Measurements from ENCODE around the gene ALLC.

The ALLC gene

DNA sequence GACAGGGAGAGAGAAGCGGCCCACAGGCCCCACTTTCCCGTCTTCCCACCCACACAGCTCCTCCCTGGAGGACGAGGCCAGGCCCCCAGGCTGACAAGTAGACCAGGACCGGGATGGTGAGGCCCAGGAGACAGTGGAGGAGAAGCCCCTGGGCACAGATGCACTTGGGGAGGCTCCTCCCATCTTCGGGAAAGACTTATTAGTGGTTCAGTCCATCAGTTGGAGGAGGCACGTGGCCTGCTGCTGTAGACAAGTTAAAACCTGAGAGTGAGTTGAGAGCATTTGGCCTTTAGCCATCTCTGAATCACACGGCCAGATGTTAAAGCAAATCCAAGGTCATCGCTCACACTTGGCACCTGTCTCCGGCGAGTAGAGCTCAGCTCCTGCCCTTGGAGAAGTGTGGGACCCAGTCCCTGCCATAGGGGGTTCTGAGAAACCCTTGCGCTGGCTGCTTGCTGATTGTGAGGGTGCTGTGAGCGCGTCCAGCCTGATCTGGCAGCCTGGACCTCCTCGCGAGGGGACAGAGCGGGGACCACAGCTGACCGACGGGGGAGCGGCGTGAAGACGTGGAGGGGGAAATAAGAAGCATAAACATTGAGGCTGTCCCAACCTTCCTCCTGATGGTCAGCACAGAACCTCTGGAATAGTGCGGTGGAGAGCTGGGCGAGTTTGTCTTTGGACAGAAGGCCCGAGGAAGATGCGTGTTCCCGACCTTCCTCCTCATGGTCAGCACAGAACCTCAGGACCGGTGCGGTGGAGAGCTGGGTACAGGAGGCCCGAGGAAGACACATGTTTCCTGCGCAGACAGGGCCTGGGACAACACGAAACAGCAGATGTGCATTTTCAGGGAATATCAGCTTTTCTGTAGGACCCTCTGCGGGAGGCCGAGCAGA lies 24.7 kb upstream of the ALLC start:
- Histone ChIP-seq H3K9ac (ENCODE audit: low read length) (no peak overlapping the region), H3K27me3 (ENCODE audit: low read length) (no peaks in the 10 kb centered on the region), H3K79me2 (ENCODE audit: insufficient read depth, low read length) (no peaks in the 10 kb centered on the region), H4K20me1 (ENCODE audit: low read depth, low read length) (no peaks in the 10 kb centered on the region), H3K4me3 (ENCODE audit: insufficient read depth, low read length, poor library complexity, severe bottlenecking) (no peak overlapping the region), H3K36me3 (ENCODE audit: low read length) (no peaks in the 10 kb centered on the region), H3K27ac (ENCODE audit: low read depth, low read length) (no peak overlapping the region), H3K4me2 (ENCODE audit: low read depth, low read length, poor library complexity, severe bottlenecking) (no peak overlapping the region), H2AFZ (ENCODE audit: low read depth, low read length, severe bottlenecking) (no peak overlapping the region), H3K9me3 (ENCODE audit: insufficient read depth, low read length) (no peaks in the 10 kb centered on the region), H3K9me2 (replicated peaks; ENCODE audit: insufficient read depth, low read length) (no peaks in the 10 kb centered on the region), H3F3A (ENCODE audit: insufficient read depth) (no peaks in the 10 kb centered on the region)
- TF ChIP-seq, protein P1, sequence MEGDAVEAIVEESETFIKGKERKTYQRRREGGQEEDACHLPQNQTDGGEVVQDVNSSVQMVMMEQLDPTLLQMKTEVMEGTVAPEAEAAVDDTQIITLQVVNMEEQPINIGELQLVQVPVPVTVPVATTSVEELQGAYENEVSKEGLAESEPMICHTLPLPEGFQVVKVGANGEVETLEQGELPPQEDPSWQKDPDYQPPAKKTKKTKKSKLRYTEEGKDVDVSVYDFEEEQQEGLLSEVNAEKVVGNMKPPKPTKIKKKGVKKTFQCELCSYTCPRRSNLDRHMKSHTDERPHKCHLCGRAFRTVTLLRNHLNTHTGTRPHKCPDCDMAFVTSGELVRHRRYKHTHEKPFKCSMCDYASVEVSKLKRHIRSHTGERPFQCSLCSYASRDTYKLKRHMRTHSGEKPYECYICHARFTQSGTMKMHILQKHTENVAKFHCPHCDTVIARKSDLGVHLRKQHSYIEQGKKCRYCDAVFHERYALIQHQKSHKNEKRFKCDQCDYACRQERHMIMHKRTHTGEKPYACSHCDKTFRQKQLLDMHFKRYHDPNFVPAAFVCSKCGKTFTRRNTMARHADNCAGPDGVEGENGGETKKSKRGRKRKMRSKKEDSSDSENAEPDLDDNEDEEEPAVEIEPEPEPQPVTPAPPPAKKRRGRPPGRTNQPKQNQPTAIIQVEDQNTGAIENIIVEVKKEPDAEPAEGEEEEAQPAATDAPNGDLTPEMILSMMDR (IDR thresholded peaks at IDR 0.05; ENCODE audit: insufficient read depth, low read length, poor library complexity, severe bottlenecking), result no peak
- TF ChIP-seq EZH2phosphoT487 (conservative IDR thresholded peaks at IDR 0.05; ENCODE audit: low read length), result no peak

DNA sequence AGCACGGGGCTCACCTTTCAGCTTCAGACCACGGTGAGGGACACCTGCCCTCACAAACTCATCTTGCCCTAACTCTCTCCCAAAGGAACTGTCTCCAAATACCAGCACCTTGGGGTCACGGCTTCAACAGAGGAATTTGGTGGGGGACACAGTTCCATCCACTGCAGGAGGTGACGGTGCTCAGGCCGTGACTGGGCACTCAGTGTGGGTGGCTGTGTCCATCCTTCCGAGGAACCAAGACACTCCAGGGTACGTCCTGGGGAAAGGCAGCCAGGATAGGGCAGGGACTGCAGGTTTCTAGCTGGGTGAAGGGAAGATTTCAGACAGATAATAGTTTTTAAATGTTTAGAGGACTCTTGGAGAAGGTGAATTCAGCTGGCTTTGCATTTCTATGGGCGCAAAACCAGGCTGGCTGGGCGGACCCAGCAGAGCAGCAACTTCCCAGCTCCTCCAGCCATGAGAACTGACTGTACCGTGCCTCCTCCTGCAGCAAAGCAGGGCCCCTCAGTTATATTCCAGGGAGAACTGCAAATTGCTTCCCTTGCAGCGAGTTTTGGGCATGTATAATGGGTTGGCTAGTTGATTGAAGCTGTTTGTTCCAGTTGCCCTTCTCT lies 23.9 kb upstream of the ALLC start:
- Histone ChIP-seq H3K79me2 (ENCODE audit: insufficient read depth, low read length) (no peaks in the 10 kb centered on the region), H3K4me3 (ENCODE audit: insufficient read depth, low read length, poor library complexity, severe bottlenecking) (no peak overlapping the region), H3K9ac (ENCODE audit: low read length) (no peak overlapping the region), H3K9me3 (ENCODE audit: insufficient read depth, low read length) (no peaks in the 10 kb centered on the region), H2AFZ (ENCODE audit: low read depth, low read length, severe bottlenecking) (no peak overlapping the region), H3F3A (ENCODE audit: insufficient read depth) (no peaks in the 10 kb centered on the region), H3K27me3 (ENCODE audit: low read length) (no peaks in the 10 kb centered on the region), H3K9me2 (replicated peaks; ENCODE audit: insufficient read depth, low read length) (no peaks in the 10 kb centered on the region), H3K4me2 (ENCODE audit: low read depth, low read length, poor library complexity, severe bottlenecking) (no peak overlapping the region), H3K27ac (ENCODE audit: low read depth, low read length) (no peak overlapping the region), H3K36me3 (ENCODE audit: low read length) (no peaks in the 10 kb centered on the region), H4K20me1 (ENCODE audit: low read depth, low read length) (no peaks in the 10 kb centered on the region)
- TF ChIP-seq EZH2phosphoT487 (conservative IDR thresholded peaks at IDR 0.05; ENCODE audit: low read length), result no peak
- TF ChIP-seq, protein P1 (IDR thresholded peaks at IDR 0.05; ENCODE audit: insufficient read depth, low read length, poor library complexity, severe bottlenecking), result no peak

DNA sequence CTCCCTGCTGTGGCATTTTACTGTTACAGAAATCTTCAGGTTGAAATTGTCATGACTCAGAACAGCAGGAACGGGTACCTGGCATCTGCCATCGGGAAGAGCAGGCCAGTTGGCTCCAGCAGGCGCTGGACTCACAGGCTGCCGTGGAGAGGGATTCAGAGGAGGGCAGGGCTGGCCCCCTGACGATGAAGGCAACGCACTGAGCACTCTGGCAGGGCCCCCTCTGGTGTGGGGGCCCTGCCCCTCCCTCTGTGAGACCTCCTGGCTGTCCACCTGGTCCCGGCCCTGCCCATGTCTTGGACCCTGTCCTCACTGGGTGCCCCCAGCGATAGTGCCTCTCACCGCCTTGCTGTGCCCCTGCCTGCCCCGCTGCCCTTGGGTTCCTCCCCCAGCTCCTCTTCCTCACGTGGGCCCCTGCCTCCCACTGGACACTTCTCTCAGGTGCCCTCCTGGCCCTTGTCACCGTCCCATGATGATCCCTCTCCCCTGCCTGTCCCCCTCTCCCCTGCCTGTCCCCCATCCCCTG lies 23.3 kb upstream of the ALLC start:
- H3K9me3 ChIP-seq (ENCODE audit: insufficient read depth, low read length), result no peaks in the 10 kb centered on the region

More for the DNA sequence above, 23.3 kb upstream of the ALLC start:
- TF ChIP-seq, protein P1 (IDR thresholded peaks at IDR 0.05; ENCODE audit: insufficient read depth, low read length, poor library complexity, severe bottlenecking), result no peak
- no peak for TF ChIP-seq EZH2phosphoT487 (conservative IDR thresholded peaks at IDR 0.05; ENCODE audit: low read length)
- Histone ChIP-seq H3K27ac (ENCODE audit: low read depth, low read length) (no peak overlapping the region), H3F3A (ENCODE audit: insufficient read depth) (no peaks in the 10 kb centered on the region), H4K20me1 (ENCODE audit: low read depth, low read length) (no peaks in the 10 kb centered on the region), H3K27me3 (ENCODE audit: low read length) (no peaks in the 10 kb centered on the region), H3K4me3 (ENCODE audit: insufficient read depth, low read length, poor library complexity, severe bottlenecking) (no peak overlapping the region), H2AFZ (ENCODE audit: low read depth, low read length, severe bottlenecking) (no peak overlapping the region), H3K79me2 (ENCODE audit: insufficient read depth, low read length) (no peaks in the 10 kb centered on the region), H3K9me2 (replicated peaks; ENCODE audit: insufficient read depth, low read length) (no peaks in the 10 kb centered on the region), H3K36me3 (ENCODE audit: low read length) (no peaks in the 10 kb centered on the region), H3K4me2 (ENCODE audit: low read depth, low read length, poor library complexity, severe bottlenecking) (no peak overlapping the region), H3K9ac (ENCODE audit: low read length) (no peak overlapping the region)
